Left lung (tissue), 10 donors: ENCODE results near the gene IFT172. TPM values are rescaled to one million over a fixed set of nuclear protein-coding genes. Genes with fewer than 3 reads are reported as not detected.

Source experiments
- ATAC-seq: fragments of 200-7000 bp; cut with Tn5 transposase; one replicate; pipeline ENCODE4 v1.9.1; 2020; ENCODE audit warnings: moderate library complexity
- DNase-seq, 4 donors: peaks; one replicate each; pipeline ENCODE4 v3.0.0-alpha.2; 2013 to 2020
- H3K27ac ChIP-seq, 2 donors: fragments of 200-600 bp; sonication (generic) in 1 of 2; one replicate each; pipeline versions ENCODE4 v1.5.0 to v1.8.0; 2020 to 2021
- H3K27me3 ChIP-seq, 2 donors: fragments of 200-600 bp; sonication (generic) in 1 of 2; one replicate each; pipeline versions ENCODE4 v1.5.0 to v1.8.0; 2020 to 2021
- H3K36me3 ChIP-seq, 2 donors: fragments of 200-600 bp; sonication (generic) in 1 of 2; one replicate each; pipeline versions ENCODE4 v1.5.0 to v1.8.0; 2020 to 2021
- H3K4me1 ChIP-seq, 2 donors: fragments of 200-600 bp; one replicate each; pipeline ENCODE4 v1.8.0; 2021
- H3K4me3 ChIP-seq, 2 donors: fragments of 200-600 bp; sonication (generic) in 1 of 2; one replicate each; pipeline versions ENCODE4 v1.5.0 to v1.8.0; 2020 to 2021; ENCODE audit warnings: mild to moderate bottlenecking in 1 of 2
- H3K9me3 ChIP-seq, 2 donors: fragments of 200-600 bp; sonication (generic) in 1 of 2; one replicate each; pipeline versions ENCODE4 v1.5.0 to v1.8.0; 2020 to 2021
- intact Hi-C, 2 donors: fragments of 100-400 bp; cut with DNase I; formaldehyde crosslinking; loops; one replicate each; pipeline versions ENCODE4 v1.11.2 to v1.14.2; 2022
- polyA plus RNA-seq, 6 donors: library from polyadenylated mRNA; unstranded; fragments of 120-200 nt; gene quantifications; one replicate each; pipeline ENCODE4 v1.2.1, GENCODE V29; 2013; ENCODE audit not compliant: insufficient read length in 6 of 6
- total RNA-seq, 2 donors: library from RNA; stranded (reverse); fragmentation: NEBNext Ultra II Directional; extraction: Animal tissue kit (Norgen Biotek cat#: 25700); gene quantifications; one replicate each; pipeline ENCODE4 v1.2.1, GENCODE V29; 2021
- TF ChIP-seq, protein P1 (sequence below), 2 donors: fragments of 200-600 bp; sonication (generic) in 1 of 2; IDR thresholded peaks; one replicate each; pipeline versions ENCODE4 v1.5.0 to v1.8.0; 2021; ENCODE audit warnings: antibody characterized with exemption in 2 of 2
- donor health status: DM: no; HTN: yes; CAD: no.
- donor health status: DM: no; HTN: no; CAD: no.

IFT172 gene
- total and polyA plus RNA-seq, 8 donors, result 21.0 to 65.3 (median 53.8) TPM

DNA sequence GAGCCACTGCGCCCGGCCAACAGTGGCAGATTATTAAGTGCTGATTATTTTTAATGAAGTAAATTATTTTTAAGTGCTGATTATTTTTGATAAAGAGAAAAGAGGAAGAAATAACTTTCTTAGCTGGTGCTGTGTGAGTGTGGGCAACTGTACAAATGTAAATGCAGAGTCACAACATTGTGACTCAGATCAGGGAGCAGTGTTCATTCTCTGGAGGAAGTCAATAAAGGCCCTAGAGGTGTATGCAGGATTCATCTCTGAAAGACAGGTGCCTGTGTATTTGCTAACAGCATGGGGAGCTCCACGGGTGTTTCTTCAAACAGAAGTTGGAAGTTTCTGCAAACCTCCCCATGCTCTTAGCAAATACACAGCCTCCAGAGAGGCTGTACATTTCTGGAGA is 41.2 kb downstream of the IFT172 start:
- no peak overlapping the region for H3K4me3 ChIP-seq
- no peak overlapping the region for H3K27ac ChIP-seq
- intact Hi-C loops, result no loop called here
- no peaks in the 10 kb centered on the region for H3K27me3 ChIP-seq
- TF ChIP-seq, protein P1, sequence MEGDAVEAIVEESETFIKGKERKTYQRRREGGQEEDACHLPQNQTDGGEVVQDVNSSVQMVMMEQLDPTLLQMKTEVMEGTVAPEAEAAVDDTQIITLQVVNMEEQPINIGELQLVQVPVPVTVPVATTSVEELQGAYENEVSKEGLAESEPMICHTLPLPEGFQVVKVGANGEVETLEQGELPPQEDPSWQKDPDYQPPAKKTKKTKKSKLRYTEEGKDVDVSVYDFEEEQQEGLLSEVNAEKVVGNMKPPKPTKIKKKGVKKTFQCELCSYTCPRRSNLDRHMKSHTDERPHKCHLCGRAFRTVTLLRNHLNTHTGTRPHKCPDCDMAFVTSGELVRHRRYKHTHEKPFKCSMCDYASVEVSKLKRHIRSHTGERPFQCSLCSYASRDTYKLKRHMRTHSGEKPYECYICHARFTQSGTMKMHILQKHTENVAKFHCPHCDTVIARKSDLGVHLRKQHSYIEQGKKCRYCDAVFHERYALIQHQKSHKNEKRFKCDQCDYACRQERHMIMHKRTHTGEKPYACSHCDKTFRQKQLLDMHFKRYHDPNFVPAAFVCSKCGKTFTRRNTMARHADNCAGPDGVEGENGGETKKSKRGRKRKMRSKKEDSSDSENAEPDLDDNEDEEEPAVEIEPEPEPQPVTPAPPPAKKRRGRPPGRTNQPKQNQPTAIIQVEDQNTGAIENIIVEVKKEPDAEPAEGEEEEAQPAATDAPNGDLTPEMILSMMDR (IDR thresholded peaks at IDR 0.05), result no peak
- DNase-seq, result no peak
- ATAC-seq, result no peak
- no peaks in the 10 kb centered on the region for H3K4me1 ChIP-seq
- H3K36me3 ChIP-seq, result peaks cover 0 to 55% of the 10 kb centered on the region in 2 donors
- no peaks in the 10 kb centered on the region for H3K9me3 ChIP-seq

DNA sequence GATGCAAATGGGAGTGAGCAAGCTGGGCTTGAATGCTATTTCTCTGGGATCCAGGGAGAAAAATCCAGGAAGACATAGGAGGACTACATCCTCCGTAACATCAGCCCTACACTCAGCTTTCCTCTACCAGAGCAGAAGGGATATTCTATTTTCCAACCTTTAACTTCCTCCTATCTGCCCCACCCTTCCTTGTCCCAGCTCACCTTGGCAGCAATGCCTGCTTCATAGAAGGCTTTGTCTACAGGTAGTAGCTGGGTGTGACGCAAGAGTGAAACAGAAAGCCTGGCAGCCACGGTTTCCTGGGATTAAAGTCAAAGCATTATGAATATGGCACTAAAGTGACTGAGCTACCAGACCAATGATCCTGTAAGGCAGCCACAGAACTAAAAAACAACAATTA is 43.5 kb downstream of the IFT172 start:
- peak overlapping the region; percentile 30 to 55 for H3K27ac ChIP-seq

DNA sequence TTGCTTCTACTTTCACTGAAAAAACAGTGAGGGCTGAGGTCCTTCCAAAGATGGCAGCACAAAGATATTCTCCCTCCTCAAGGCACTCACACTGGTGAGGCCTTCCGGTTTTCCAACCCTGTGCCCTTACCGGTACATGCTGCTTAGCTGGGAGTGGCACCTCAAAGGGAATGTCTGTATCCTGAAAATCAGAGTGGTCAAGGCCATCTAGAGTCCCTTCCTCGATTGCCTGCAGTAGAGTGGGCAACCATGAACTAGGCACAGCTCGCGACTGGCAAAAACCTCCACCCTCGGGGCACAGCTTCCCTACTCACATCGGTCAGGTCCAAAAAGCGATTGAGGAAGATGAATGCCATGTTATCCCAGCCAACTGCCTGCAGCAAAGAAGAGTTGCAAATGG is 43.9 kb downstream of the IFT172 start:
- peaks cover 4 to 69% of the 10 kb centered on the region in 2 donors for H3K36me3 ChIP-seq
- H3K27ac ChIP-seq, result peak overlapping the region; percentile 30 to 55
- no peak for DNase-seq
- H3K27me3 ChIP-seq, result no peaks in the 10 kb centered on the region
- no peaks in the 10 kb centered on the region for H3K9me3 ChIP-seq
- TF ChIP-seq, protein P1 (IDR thresholded peaks at IDR 0.05), result no peak
- peaks cover 0 to 9% of the 10 kb centered on the region in 2 donors for H3K4me1 ChIP-seq
- no peak overlapping the region for H3K4me3 ChIP-seq
- intact Hi-C loops, result no loop called here
- no peak for ATAC-seq

More for the DNA sequence above, 43.5 kb downstream of the IFT172 start:
- H3K4me3 ChIP-seq, result no peak overlapping the region
- H3K9me3 ChIP-seq, result no peaks in the 10 kb centered on the region
- peaks cover 0 to 64% of the 10 kb centered on the region in 2 donors for H3K36me3 ChIP-seq
- TF ChIP-seq, protein P1 (IDR thresholded peaks at IDR 0.05), result no peak
- H3K4me1 ChIP-seq, result peaks cover 0 to 9% of the 10 kb centered on the region in 2 donors
- intact Hi-C loops, result no loop called here
- DNase-seq, result peak in 1 of 4 donors; percentile 77
- H3K27me3 ChIP-seq, result no peaks in the 10 kb centered on the region
- peak; percentile 72 for ATAC-seq

DNA sequence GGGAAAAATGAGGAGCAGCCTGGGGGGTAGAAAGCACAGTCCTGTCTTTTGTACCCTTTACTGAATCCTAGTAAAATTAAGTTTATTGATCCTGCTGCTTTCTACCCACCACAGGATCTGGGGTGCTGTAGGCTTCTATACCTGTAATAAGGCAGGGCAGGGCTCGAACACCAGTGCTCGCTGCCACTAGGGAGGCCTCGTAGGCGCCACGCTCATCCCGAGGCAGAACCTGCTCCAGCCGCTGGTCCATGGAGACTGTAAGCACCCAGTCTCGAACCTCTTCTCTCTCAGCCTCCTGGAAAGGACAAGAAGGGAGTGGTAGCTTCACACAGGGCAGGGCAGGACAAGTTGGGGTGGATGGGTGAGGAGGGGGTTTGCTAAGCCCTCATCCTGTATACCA is 44.4 kb downstream of the IFT172 start:
- H3K9me3 ChIP-seq, result no peaks in the 10 kb centered on the region
- no peak for DNase-seq
- H3K36me3 ChIP-seq, result peaks cover 4 to 70% of the 10 kb centered on the region in 2 donors
- ATAC-seq, result no peak
- peaks cover 0 to 9% of the 10 kb centered on the region in 2 donors for H3K4me1 ChIP-seq
- intact Hi-C loops, result no loop called here
- no peaks in the 10 kb centered on the region for H3K27me3 ChIP-seq
- TF ChIP-seq, protein P1 (IDR thresholded peaks at IDR 0.05), result no peak
- no peak overlapping the region for H3K27ac ChIP-seq
- H3K4me3 ChIP-seq, result no peak overlapping the region

DNA sequence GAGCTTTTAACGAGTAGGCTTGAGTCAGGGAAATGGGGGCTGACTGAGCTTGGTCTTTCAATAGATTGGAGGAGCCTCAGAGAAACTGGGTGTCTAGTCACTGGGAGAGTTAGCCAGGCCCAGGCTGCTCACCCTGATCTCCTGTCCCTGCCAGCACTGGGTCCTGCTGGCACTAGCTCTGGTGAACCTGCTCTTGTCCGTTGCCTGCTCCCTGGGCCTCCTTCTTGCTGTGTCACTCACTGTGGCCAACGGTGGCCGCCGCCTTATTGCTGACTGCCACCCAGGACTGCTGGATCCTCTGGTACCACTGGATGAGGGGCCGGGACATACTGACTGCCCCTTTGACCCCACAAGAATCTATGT is 46.6 kb downstream of the IFT172 start:
- peak in 1 of 4 donors; percentile 3 for DNase-seq
- intact Hi-C loops, result no loop called here
- H3K27ac ChIP-seq, result peak overlapping the region in 1 of 2 donors; percentile 51
- peaks cover 4 to 75% of the 10 kb centered on the region in 2 donors for H3K36me3 ChIP-seq
- H3K27me3 ChIP-seq, result no peaks in the 10 kb centered on the region
- TF ChIP-seq, protein P1 (IDR thresholded peaks at IDR 0.05), result no peak
- peaks cover 0 to 9% of the 10 kb centered on the region in 2 donors for H3K4me1 ChIP-seq
- peak overlapping the region; percentile 21 to 35 for H3K4me3 ChIP-seq
- H3K9me3 ChIP-seq, result no peaks in the 10 kb centered on the region
- ATAC-seq, result peak; percentile 20
